Eye (tissue), 1 donor: Measurements from ENCODE around the gene USP35.
A peak's percentile ranks its signal among the peaks of the same experiment; 100 is the strongest.

Experiments
- DNase-seq: peaks from one replicate; pipeline ENCODE4 v3.0.0-alpha.2; 2015

USP35 gene

DNA sequence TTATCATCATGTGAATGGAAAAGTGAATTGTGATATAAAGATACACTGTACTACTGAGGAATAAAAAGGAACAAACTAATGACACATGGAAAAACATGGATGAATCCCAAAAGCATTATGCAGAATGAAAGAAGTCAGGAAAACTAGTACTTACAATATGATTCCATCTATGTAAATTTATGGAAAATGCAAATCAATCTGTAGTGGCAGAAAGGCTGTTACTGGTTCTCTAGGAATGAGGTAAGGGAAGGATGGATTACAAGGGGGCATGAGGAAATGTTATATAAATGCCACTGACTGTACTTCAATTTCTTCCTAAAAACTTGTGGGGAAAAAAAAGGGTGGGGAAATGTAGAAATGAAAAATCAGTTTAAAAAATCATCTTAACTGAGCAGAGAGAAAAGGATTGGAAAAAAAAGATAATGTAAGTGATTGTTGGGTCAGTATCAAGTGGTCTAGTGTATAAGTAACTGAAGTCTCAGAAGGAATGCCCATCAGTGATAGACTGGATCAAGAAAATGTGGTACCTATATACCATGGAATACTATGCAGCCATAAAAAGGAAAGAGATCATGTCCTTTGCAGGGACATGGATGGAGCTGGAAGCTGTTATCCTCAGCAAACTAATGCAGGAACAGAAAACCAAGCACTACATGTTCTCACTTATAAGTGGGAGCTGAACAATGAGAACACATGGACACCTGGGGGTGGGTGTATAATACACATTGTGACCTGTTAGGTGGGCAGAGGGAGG, 48.8 kb downstream of the USP35 start:
- DNase-seq, result no peak

DNA sequence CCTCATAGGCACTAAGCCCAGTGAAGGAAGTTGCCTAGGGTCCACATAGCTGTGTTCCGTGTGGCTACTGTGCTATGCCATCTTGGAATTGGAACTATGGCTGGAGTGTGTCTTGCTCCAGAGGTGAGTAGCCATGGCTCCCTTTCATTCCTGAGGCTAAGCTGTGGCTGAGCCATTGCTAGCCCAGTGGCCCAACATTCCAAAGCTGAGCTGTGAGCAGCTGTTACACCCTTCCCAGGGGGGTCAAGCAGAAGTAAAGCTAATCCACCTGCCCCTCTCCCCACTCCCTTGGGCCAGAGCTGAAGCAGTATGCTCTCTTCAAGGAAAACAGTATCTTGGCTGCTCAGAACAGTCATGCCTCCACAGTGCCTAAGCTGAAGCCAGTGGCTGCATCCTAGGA, 51.1 kb downstream of the USP35 start:
- DNase-seq, result no peak

DNA sequence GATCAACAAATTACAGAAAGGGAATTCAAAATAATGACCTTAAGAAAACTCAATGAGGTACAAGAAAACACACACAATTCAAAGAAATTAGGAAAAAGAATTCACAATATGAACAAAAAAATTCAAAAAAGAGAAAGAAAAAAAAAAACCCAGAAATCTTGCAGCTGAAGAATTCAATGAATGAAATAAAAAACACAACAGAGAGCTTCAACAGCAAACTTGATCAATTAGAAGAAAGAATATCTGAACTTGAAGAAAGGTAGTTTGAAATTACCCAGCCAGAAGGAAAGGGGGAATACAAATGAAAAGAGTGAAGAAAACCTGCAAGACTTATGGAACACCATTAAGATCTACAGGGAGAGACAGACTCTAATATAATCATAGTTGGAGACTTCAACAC, 52.8 kb downstream of the USP35 start:
- DNase-seq, result no peak

DNA sequence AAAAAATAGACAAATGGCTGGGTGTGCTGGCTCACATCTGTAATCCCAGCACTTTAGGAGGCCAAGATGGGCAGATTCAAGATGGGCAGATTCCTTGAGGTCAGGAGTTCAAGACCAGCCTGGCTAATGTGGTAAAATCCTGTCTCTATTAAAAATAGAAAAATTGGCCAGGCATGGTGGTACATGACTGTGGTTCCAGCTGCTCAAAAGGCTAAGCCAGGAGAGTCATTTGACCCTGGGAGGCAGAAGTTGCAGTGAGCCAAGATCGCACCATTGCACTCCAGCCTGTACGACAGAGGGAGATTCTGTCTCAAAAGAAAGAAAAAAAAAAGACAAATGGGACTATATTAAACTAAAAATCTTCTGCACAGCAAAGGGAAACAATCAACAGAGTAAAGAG, 55.4 kb downstream of the USP35 start:
- no peak for DNase-seq

DNA sequence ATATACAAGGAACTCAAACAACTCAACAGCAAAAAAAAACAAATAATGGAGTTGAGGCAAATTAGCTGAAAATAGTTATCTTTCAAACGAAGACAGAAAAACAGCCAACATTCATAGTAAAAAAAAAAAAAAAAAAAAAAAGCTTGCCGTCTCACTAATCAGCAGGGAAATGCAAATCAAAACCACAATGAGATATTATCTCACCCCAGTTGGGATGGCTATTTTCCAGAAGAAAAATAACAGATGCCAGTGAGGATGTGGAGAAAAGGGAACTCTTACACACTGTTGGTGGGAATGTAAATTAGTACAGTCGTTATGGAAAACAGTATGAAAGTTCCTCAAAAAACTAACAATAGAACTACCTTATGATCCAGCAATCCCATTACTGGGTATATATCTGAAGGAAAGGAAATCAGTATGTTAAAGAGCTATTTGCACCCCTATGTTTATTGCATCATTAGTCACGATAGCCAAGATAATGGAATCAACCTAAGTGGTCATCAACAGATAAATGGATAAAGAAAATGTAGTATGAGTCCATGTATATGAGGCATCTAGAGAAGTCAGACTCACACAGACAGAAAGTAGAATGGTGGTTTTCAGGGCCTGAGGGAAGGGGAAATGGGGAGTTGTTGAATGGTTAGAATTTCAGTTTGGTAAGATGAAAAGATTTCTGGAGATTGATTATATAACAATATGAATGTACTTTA, 56.0 kb downstream of the USP35 start:
- no peak for DNase-seq

DNA sequence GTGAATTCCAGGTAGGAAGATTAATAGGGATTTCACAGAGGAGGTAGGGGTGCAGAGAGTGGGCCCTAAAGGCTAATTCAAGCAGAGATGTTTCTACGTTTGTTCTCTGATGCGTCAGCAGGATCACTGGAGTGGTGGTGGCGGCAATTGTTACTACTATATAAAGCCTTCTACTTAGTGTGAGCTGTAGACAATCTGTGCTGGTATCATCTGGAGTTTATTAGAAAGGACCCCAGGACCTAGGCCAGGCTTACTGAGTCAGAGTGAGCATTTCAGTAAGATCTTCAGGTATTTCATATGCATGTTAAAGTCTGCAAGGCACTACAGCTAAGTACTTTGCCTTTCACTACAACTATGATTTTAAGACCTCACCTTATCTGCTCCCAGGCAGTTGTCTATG, 59.5 kb downstream of the USP35 start:
- DNase-seq, result no peak

DNA sequence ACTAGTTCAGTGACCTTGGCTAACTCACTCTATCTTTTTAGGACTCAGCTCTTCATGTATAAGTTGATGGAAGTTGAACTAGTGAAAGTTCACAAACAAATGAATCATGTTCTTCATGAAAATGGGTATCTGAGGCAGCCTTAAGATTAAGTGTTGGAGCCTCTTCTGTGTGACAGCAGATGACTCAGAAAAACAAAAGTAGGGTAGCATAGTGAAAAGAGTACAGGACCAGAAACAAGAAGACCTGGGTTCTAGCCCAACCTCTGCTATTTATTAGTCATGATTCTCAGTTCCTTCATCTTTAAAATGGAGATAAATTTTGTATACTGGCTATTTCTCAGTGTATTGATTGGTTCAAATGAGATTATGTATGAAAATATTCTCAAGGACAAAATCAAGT, 60.2 kb downstream of the USP35 start:
- no peak for DNase-seq

DNA sequence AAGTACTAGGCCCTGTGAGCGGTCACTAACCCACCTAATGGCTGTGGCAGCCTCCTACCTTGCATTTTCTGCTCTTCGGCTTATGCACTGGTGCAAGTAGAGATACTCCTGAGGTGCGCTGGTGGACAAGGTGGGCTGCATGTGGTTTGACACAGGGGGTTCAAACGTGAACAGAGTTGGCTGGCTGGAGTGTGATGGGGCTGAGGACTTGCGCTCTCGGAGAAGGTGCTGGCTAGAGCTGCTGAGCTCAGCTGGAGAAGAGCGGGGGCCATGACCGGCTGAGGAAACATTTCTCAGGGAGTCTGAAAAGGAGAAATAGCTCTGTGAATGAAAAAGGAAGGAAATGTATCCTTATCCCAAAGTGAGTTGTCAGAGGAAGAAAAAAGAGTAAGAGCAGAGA, 61.4 kb downstream of the USP35 start:
- DNase-seq, result no peak

DNA sequence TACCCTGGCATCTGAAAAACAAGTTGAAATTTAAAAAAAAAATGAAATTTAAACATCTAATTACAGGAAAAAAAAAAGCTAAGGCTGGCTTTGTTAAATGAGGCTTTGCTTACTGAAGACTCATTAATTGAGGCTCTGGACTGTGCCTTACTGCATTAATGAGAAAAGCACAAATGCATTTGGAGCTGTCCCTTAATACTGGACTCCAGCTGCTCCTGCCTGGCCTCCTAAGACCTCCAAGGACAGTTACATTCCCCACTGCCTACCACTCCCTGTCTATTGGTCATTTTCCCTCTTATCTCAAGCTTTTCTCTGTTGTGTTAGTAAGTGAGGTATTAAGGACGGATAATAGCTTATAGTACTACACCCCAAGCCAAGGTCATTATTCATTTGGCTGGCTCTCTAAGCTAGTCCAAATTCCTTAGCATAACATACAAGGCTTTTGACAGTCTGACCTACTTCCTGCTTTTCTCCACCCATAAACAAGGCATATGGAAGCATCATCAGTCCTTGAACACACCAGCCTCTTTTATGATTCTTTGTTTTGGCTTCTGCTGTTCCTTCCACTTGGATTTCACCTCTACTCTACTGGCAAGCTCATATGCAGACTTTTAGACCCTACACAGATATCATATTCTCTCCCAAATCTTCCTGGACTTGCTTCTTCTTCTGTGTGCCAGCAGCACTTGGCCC, 62.5 kb downstream of the USP35 start:
- peak; percentile 33 for DNase-seq

DNA sequence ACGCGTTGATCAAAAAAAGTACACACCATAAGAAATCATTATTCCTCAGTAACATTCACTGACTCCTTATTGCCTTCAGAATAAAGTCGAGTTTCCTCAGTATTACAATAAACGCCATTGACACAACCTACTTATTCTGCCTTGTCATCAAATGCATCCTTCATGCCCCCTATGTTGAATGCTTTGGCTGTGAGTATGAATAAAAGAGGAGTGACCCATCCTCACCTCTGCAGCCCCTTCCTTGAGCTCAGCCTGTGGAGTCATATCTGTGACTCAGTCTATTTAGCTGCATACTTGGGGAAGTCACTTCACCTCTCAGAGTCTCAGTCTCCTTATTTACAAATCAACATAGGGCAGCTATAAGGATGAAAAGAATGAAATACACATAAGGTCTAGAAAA, 65.1 kb downstream of the USP35 start:
- DNase-seq, result no peak

DNA sequence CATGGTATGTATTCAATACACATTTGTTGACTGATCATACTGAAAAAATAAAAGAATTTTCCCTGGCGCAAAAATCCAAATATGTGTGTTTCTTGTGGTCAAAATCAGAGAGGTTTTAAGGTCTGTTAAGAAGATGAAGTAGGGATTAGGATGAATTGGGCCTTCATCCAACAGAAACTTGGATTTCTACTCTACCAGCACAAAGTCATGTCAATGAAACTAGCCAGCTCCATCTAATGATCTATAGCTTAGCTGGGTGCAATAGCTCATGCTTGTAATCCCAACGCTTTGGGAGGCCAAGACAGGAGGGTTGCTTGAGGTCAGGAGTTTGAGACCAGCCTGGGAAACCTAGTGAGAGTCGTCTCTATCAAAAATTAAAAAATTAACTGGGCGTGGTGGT, 65.5 kb downstream of the USP35 start:
- no peak for DNase-seq

DNA sequence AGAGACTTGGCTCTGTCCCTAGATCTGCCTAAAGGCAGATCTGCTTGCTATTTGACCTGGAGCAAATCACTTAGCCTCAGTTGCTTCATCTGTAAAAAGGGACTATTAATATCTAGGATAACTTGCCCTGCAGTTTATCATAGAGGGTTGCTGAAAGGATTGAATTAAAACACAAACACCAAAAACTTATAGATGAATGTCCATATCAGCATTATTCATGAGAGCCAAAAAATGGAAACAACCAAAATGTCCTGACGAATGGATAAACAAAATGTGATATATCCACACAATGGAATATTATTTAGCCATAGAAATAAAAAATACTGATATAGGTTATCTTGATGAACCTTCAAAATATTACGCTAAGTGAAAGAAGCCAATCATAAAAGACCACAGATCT, 67.2 kb downstream of the USP35 start:
- DNase-seq, result no peak

DNA sequence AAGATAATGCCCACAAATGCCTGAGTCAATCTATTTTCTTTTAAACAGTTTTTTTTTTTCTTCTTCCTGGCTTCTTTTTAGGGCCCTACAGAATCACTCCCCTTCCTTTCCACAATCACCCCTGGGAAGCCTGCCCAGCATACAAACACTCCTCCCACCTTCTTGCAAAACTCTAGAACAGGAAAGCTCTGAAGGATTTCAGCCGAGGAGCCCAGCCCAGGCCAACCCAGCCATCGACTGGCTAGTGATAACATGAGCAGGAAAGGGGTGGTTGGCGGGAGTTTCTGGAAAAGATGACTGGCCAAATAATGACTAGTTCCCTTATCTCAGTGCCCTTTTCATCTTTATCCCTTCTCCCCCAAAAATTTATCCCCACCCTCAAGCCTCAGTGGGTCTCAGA, 68.2 kb downstream of the USP35 start:
- no peak for DNase-seq

DNA sequence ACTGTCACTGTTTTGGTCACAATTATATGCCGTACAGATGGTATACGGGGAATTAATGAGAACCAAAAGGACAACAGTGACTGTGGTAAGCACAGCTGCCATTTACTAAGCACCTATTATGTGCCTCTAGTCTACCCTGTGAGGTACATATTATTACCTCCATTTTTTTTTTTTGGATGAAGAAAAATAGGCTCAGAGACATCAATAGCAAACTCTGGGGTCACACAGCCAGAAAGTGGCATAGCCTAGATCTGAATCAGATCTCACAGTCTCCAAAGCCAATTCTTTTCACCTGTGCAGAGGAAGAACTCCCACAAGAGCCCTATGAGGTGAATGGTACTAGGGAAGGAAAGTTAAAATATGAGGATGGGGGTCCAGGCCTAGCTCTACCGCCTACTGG, 68.9 kb downstream of the USP35 start:
- DNase-seq, result no peak

DNA sequence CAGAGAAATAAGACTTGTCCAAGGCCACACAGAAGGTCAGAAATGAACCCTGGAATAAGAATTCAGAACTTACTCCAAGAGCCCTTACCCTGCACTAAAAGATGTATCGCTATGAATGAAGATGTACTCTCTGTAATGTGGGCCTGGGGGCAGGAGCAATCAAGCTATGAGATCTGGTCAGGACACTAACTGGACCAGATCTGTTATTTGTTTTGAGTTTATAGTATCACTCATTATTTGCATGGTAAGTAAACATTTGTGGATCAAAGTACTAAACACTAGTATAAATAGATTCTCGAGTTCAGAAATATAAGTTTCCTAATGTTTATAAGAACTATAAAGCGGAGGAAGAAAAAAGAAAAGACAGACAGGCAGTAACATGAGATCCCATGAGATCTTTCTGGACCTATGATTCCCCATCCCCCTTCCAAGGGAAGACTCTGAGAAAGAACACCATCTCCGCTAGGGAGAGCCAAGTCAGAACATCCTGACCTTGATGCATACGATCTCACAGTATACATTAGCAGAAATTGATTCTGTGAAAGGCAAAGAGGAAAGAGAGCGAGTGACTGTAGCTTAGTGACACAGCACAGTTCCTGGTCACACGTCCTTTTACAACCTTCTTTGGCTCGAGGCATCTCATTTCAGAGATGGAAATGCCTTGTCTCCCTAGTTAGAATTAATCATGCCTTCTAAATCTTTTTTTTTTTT, 71.2 kb downstream of the USP35 start:
- no peak for DNase-seq

DNA sequence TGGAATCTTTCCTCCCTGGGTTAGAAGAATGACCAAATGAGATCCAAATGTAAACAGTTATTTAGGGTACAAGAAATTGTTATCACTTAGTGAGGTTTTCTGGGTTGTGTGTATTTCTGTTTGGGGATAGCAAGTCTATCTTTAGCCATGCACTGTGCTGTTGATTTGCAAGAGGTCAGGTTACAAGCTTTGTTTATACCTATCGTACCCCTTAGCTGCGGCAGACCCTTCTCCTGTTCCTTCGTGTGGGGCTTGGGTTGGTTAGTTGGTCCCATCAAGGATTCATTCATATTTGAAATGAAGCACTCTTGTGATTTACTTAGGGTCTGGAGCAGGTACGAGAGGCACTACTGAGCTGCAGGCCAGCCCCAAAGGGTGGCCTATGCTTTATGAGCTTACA, 72.6 kb downstream of the USP35 start:
- no peak for DNase-seq

DNA sequence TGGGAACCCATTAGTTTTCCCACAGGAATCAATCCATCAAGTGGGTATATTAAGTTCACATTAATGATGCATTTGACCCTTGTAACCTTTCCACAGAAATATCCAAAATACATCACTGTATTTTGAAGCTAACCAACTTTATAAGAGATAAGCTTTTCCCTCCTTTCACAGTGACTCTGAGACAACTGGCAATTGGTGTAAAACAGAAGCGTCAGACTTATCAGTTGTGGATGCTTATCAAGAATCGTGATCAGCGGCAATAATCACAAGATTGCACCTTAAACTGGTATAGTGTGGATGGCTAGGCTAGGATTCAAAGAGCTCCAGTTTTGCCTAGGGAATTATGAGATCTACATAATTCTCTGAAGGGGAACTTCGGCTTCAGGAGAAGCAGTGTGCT, 73.1 kb downstream of the USP35 start:
- DNase-seq, result no peak

DNA sequence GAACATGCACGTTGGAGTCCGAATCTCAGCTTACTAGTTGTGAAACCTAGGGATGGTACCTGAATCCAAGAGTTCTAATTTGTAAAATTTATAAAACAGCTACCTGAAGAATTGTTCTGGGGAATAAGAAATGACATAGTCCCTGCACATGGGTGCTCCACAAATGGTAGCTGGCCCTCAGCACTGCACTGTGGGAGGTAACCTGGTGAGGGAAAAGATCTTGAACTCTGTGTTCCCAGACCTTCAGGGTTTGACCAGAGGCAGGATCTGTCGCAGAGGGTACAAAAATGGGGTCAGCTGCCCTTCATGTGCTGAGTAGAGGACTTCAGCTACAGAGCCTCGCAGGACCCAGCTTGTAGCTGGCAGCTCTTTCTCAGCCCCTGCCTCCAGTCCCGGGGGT, 73.5 kb downstream of the USP35 start:
- no peak for DNase-seq

DNA sequence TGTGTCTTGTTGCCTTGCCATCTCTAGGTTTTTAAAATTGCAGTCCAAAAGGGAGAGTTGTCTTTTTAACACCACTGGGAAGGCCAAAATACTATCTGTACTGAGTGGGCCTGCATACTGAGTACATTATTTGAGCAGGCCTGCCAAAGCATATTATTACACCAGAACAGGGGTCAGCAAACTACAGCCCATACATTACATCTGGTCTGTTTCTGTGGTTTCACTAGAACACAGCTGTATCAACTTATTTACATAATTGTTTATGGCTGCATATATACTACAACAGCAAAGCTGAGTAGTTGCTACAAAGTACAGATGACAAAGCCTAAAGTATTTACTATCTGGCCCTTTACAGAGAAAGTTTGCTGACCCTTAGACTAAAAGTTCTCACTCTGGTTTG, 74.0 kb downstream of the USP35 start:
- DNase-seq, result no peak
